ENCODE measurements around the gene CIRBP. TPM values are rescaled to one million over a fixed set of nuclear protein-coding genes. Genes with fewer than 3 reads are reported as not detected.

The CIRBP gene
- total and polyA plus RNA-seq, 9 of the 15 experiments (the other 6 are each of a cell fraction or from before 2014, with no cell fraction given), result 20.5 to 327 (median 176) TPM

- H3K27me3 ChIP-seq (ENCODE audit: control insufficient read depth in 2 of 2, insufficient read depth in 2 of 2, low read length in 2 of 2), result peaks cover 37 to 85% of the 10 kb centered on the region in 2 experiments; a peak in 4 of 5 replicates
- intact Hi-C loops (cut with micrococcal nuclease), result no loop called here
- peak; percentile 14; the same call in 1 of the 3 replicates for ATAC-seq
- H3K79me2 ChIP-seq (ENCODE audit: control insufficient read depth, insufficient read depth, low read length), result no peaks in the 10 kb centered on the region
- in situ Hi-C loops (cut with MboI), result no loop called here
- 37% methylated on average over 26 of the region's 41 CpGs for WGBS (ENCODE audit: insufficient coverage, low coverage, missing lambda C conversion rate)
- H3K4me3 ChIP-seq, result no peak overlapping the region
- BruUV-seq (replicated peaks), result no TSS peak
- FAIRE-seq, result no peak
- H3K4me1 ChIP-seq (replicated peaks in 1 of 2; ENCODE audit: control insufficient read depth in 2 of 2, insufficient read depth in 2 of 2, low read length in 2 of 2), result peaks cover 0 to 93% of the 10 kb centered on the region in 2 experiments; a peak in 2 of 5 replicates
- H3K9me1 ChIP-seq (ENCODE audit: control insufficient read depth, insufficient read depth, low read length), result no peaks in the 10 kb centered on the region
- no peak overlapping the region for H2AFZ ChIP-seq (ENCODE audit: low read depth, low read length)
- H3K36me3 ChIP-seq (ENCODE audit: control insufficient read depth, insufficient read depth, low read length), result no peaks in the 10 kb centered on the region
- CTCF ChIA-PET (ENCODE audit: low intra/inter-chr PET ratio), result no interaction called here
- no peak overlapping the region for H3K4me2 ChIP-seq (ENCODE audit: insufficient read depth, low read length)
- no peak for DNase-seq (ENCODE audit: extremely low read depth in 1 of 4, low spot score in 3 of 4)
- no peaks in the 10 kb centered on the region for H3K9me3 ChIP-seq (replicated peaks; ENCODE audit: control insufficient read depth, insufficient read depth, low read depth, low read length)
- TF ChIP-seq BACH1 (tag; IDR thresholded peaks at IDR 0.05) (no peak), BCOR (IDR thresholded peaks at IDR 0.05) (no peak), DDX20 (tag; IDR thresholded peaks at IDR 0.05; ENCODE audit: low read depth) (no peak), MYBL2 (IDR thresholded peaks at IDR 0.05; ENCODE audit: low read depth) (no peak), MYBL2 (CRISPR knock-in tag; IDR thresholded peaks at IDR 0.05; ENCODE audit: borderline replicate concordance) (0 out of 2 replicates have a peak, but pooled peaks have one; percentile 21), CBFB (CRISPR knock-in tag; IDR thresholded peaks at IDR 0.05) (peak; percentile 80), ZNF778 (CRISPR knock-in tag; IDR thresholded peaks at IDR 0.05) (no peak), USF1 (CRISPR knock-in tag; IDR thresholded peaks at IDR 0.05) (peak; percentile 30; the same call in 1 of the 2 replicates), RBM14 (IDR thresholded peaks at IDR 0.05; ENCODE audit: borderline replicate concordance, insufficient read depth, low read depth, low read length) (0 out of 2 replicates have a peak, but pooled peaks have one; percentile 34)
- TF ChIP-seq, protein P1, sequence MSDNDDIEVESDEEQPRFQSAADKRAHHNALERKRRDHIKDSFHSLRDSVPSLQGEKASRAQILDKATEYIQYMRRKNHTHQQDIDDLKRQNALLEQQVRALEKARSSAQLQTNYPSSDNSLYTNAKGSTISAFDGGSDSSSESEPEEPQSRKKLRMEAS (CRISPR knock-in tag; IDR thresholded peaks at IDR 0.05), result peak; percentile 37; the same call in 1 of the 2 replicates
- H3K27ac ChIP-seq (ENCODE audit: extremely low read depth, low read depth, low read length), result no peak overlapping the region
- H3K9ac ChIP-seq (ENCODE audit: insufficient read depth in 1 of 2, low read depth in 2 of 2, low read length in 2 of 2), result 0 out of 4 replicates have a peak overlapping the region, but pooled peaks of 1 of the 2 experiments have one; percentile 8
- H4K20me1 ChIP-seq (replicated peaks; ENCODE audit: control insufficient read depth, insufficient read depth, low read length), result peaks cover 14% of the 10 kb centered on the region
- POLR2A ChIA-PET, result no interaction called here
These were observed 19.9 kb downstream of the CIRBP start for GRCh38 chr19:1288833-1289685.

All from K562 (cell line).